GM19099 (cell line): Measurements from ENCODE around the gene GNPTAB.

ENCODE experiments used
- POLR2A ChIP-seq: IDR thresholded peaks from 3 replicates; pipeline ENCODE4 v1.6.1; 2011; ENCODE audit warnings: low read depth; ENCODE audit not compliant: insufficient read length; ENCODE audit errors: extremely low read depth

Gene GNPTAB

DNA sequence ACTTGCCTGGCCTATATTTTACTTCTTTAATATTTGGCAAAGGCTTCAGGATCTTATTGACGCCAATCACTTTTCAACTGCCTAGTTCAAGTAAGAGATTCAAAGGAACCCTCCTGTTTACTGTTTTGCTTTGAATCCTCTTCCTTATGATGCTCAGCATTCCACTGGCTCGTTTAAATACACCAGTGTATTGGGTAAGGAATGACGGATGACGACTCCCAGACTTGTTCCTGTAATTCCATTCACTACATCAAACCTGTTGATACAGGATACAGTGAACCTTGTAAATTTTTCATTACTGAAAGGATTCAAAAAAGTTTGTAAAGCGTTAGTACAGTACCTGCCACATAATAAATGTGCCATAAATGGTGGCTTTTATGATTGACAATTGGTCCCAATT is 89.8 kb downstream of the GNPTAB start:
- TF ChIP-seq POLR2A = no peak

DNA sequence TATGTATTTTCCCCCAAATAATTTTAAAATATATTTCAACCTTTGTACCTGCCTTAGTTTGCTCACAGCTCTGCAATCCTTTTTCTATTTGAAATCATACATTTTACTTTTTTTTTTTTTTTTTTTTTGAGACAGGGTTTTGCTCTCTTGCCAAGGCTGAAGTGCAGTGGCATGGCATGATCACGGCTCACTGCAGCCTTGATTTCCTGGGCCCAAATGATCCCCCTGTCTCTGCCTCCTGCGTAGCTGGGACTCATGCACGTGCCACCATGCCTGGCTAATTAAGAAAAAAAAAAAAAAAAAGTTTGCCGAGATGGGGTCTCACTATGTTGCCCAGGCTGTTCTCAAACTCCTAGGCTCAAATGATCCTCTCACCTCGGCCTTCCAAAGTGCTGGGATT is 90.2 kb downstream of the GNPTAB start:
- TF ChIP-seq POLR2A = no peak

GRCh38 chr12:101738920-101739665 is 91.7 kb downstream of the GNPTAB start, which contains the start of gene SYCP3:
SYCP3 (minus strand) TSS chr12:101739462; CDS start chr12:101737935, 1,527 bp downstream.
- TF ChIP-seq POLR2A = no peak

GRCh38 chr12:101737476-101737875 is 93.3 kb downstream of the GNPTAB start:
- no peak for TF ChIP-seq POLR2A

- no peak for TF ChIP-seq POLR2A
Measured at GRCh38 chr12:101733166-101733565, 97.6 kb downstream of the GNPTAB start.

DNA sequence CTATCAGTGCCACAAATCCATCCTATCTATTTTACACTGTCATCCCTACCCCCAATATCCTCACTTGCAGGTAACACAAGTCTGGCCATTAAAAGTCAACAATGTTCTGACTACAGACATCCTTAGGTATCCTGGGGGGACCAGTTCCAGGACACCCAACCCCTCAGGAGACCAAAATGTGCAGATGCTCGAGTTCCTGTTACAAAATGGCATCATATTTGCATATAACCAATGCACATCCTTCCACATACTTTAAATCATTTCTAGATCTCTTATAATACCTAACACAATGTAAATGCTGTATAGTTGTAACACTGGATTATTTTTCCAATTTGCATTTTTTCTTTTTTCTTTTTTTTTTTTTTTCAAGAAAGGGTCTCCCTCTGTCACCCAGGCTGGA is 98.4 kb downstream of the GNPTAB start:
- no peak for TF ChIP-seq POLR2A

DNA sequence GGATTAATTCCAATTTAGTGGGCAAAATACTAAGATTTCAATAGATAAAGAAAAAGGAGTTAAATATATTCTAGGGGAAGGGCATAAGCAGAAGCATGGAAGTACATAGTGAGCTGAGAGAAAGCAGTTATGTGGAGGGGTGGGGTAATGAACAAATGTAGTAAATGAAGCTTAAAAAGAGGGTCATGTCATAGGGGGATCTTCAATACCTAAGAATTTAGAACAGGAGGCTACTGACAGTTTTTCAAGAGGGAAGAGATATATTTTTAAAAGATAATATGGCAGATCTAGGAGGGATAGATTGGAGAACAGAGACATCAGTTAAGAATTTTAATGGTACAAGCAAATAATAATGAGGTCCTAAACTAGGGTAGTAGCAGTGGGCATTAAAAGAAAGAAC is 100.9 kb downstream of the GNPTAB start:
- TF ChIP-seq POLR2A = no peak

DNA sequence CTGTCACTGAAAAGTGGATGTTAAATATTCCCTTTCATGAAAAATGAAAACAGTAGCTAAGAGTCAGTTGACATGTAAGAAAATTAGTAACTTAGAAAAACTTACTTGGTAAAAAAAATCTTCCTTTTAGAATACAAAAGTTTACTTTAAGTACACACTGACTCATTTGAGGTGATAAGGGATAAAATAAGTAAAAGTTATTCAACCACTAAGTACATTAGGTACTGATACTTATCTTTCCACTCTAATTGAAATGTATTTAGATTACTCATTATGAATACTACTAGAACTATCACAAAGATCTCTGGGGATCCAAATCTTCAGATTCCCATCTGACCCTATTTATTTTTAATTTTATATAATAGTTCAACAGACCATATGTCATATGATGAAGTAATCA is 103.7 kb downstream of the GNPTAB start:
- no peak for TF ChIP-seq POLR2A

DNA sequence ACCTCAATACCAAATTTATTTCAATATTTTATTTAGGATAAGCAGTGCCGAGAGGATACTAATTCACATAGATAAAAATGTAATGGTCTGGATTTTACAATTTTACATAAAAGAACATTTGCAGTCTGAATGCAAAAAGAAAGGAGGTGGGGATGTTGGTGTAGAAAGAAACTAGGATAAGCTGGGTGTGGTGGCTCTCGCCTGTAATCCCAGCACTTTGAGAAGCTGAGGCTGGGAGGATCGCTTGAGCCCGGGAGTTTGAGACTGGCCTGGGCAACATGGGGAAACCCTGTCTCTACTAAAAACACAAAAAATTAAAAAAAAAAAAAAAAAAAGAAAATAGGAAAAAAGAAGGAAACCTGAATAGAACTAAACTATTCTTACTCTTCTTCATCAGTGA is 108.4 kb downstream of the GNPTAB start:
- no peak for TF ChIP-seq POLR2A

DNA sequence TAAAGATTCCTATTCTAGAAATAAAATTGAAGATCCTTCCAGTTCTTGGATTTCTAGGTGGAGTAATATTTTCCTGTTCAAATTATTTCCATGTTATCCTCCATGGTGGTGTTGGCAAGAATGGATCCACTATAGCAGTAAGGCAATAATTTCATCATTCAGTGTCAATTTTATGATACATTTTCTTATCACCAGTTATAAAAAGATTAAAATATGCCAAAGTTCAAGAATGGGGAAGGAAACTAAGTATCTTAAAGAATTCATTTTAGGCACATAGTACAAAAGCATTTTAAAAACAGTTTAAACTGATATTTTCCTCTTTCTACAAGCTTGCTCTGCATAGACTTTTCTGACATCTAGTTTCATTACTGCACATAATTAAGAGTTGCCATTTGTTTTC is 110.6 kb downstream of the GNPTAB start:
- no peak for TF ChIP-seq POLR2A

DNA sequence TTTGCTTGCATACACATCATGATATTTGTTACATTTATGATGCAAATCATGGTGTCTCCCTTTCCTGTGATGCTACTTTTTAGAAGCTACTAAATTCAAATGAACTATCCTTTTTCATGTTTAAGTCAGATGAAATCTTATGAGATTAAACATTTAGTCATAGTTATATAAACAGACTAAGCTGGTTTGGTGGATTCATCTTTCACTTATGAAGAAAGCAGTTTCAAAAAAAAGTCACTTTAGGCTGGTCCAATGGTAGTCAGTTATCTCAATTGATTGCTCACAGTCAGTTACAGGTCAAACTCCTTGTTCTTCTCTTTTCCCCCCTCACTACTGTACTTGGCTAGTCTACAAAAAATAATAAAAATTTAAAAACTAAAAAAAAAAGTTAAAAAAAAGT is 111.2 kb downstream of the GNPTAB start:
- TF ChIP-seq POLR2A = no peak

GRCh38 chr12:101714877-101715444 is 115.8 kb downstream of the GNPTAB start:
- no peak for TF ChIP-seq POLR2A

DNA sequence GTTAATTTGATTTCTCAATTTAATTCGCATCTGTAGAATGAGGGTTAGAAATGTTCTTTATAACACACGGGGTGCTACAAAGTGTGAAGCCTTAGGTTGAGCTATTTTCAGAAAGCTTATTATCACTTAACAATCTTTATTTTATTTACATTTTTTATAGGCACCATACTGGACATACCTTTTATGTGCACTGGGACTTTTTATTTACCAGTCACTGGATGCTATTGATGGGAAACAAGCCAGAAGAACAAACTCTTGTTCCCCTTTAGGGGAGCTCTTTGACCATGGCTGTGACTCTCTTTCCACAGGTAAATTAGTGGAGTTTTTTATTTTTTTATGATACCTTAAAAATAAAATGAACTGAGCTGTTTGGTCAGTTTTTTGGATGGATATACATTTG is 116.8 kb downstream of the GNPTAB start:
- TF ChIP-seq POLR2A = no peak

GRCh38 chr12:101713059-101713682 is 117.6 kb downstream of the GNPTAB start:
- no peak for TF ChIP-seq POLR2A

- TF ChIP-seq POLR2A = no peak
Measured at GRCh38 chr12:101710288-101710687, 120.5 kb downstream of the GNPTAB start.

DNA sequence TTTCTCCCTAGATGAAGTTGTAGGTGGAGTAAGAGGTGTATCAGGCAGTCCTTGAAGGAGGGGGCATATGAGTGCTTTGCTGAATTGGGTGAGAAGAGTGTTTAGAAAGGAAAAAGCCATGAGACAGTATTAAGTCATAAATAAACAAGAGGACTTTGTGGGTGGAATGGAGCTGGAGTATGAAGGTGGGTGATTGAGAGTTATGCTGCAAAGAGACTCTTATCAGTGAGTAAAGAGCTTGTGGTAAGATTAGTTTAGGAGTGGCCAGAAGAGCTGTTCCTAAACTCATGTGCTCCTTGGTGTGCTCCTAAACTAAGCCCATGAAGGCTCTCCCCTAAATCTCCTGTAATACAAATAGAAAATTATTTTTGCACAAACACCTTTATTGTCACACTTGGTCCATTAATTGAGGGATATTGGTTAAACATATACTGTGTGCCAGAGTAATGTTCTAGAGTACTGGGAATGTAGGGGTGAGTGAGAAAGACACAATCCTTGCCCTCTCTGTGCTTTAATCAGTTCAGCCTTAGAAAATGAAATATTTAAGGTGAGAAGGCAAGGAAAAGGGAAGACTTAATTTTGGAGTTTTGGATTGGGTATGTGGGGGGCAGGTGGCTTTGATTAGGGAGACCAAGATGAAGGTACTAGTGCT is 123.5 kb downstream of the GNPTAB start:
- no peak for TF ChIP-seq POLR2A
